AG04449 (cell line): ENCODE data around the gene HLA-DRB1.
"Not testable (repeated sequence)": the region's sequence is repeated elsewhere in the genome, so short reads cannot be mapped to it uniquely, and the experiment has no call there.

Source experiments
- CTCF ChIA-PET: fragments of 350-600 bp; formaldehyde crosslinking; extraction: SDS; loops from one replicate; lab custom pipeline; 2021; ENCODE audit warnings: antibody characterized with exemption; lab: Yijun Ruan, JAX
- POLR2A ChIA-PET: fragments of 400-600, 350-600 bp; formaldehyde crosslinking; extraction: SDS; loops from one replicate; lab custom pipeline; 2020; ENCODE audit warnings: antibody characterized with exemption, inconsistent platforms; lab: Yijun Ruan, JAX
- DNase-seq: peaks from one replicate; pipeline ENCODE4 v3.0.0-alpha.2; 2010; ENCODE audit warnings: low read depth, low spot score
- H3K4me3 ChIP-seq: 2 replicates; pipeline ENCODE4 v1.5.1; 2011; ENCODE audit warnings: low read depth, mild to moderate bottlenecking, control low read depth, low read length
- TF ChIP-seq, protein P1 (sequence below): IDR thresholded peaks from one replicate; pipeline ENCODE4 v1.5.1; 2011; ENCODE audit warnings: mild to moderate bottlenecking, moderate library complexity, low read length, control low read depth, inconsistent platforms; ENCODE audit not compliant: insufficient read depth; ENCODE audit errors: missing control alignments

HLA-DRB1 gene

GRCh38 chr6:32583527-32583898 lies 6.1 kb downstream of the HLA-DRB1 start:
- CTCF ChIA-PET, result no interaction called here

GRCh38 chr6:32581315-32582095 lies 8.1 kb downstream of the HLA-DRB1 start:
- TF ChIP-seq, protein P1, sequence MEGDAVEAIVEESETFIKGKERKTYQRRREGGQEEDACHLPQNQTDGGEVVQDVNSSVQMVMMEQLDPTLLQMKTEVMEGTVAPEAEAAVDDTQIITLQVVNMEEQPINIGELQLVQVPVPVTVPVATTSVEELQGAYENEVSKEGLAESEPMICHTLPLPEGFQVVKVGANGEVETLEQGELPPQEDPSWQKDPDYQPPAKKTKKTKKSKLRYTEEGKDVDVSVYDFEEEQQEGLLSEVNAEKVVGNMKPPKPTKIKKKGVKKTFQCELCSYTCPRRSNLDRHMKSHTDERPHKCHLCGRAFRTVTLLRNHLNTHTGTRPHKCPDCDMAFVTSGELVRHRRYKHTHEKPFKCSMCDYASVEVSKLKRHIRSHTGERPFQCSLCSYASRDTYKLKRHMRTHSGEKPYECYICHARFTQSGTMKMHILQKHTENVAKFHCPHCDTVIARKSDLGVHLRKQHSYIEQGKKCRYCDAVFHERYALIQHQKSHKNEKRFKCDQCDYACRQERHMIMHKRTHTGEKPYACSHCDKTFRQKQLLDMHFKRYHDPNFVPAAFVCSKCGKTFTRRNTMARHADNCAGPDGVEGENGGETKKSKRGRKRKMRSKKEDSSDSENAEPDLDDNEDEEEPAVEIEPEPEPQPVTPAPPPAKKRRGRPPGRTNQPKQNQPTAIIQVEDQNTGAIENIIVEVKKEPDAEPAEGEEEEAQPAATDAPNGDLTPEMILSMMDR, result no peak
- POLR2A ChIA-PET, result no interaction called here
- no peak for DNase-seq
- CTCF ChIA-PET, result no interaction called here
- no peak overlapping the region for H3K4me3 ChIP-seq

More at GRCh38 chr6:32583527-32583898, 6.1 kb downstream of the HLA-DRB1 start:
- TF ChIP-seq, protein P1, result no peak
- POLR2A ChIA-PET, result no interaction called here
- H3K4me3 ChIP-seq, result no peak overlapping the region
- DNase-seq, result no peak

DNA sequence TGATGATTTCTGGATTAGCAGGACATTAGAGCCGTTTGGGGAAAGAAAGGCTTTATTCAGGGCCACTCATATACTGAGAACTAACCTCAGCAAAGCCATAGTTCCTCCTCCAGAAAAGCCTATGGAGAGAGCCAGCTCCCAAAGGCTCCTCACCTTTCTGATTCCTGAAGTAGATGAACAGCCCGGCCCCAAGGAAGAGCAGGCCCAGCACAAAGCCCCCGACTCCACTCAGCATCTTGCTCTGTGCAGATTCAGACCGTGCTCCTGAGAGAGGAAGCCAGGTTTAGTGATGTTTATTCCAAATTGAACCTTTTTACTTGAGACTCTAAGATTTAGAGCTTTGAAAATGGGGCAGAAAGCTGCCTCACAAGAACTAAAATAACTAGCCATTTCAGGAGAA lies 9.1 kb downstream of the HLA-DRB1 start:
- no peak overlapping the region for H3K4me3 ChIP-seq
- TF ChIP-seq, protein P1, result no peak
- ChIA-PET CTCF (no interaction called here), POLR2A (no interaction called here)
- DNase-seq, result no peak

- POLR2A ChIA-PET, result no interaction called here
- no peak for DNase-seq
- TF ChIP-seq, protein P1, result no peak
- H3K4me3 ChIP-seq, result no peak overlapping the region
- CTCF ChIA-PET, result no interaction called here
Measured at GRCh38 chr6:32578962-32579361, 10.7 kb downstream of the HLA-DRB1 start.

- CTCF ChIA-PET, H3K4me3 ChIP-seq, DNase-seq, POLR2A ChIA-PET: not testable (repeated sequence)
Measured at GRCh38 chr6:32577493-32577892, 12.2 kb downstream of the HLA-DRB1 start.

DNA sequence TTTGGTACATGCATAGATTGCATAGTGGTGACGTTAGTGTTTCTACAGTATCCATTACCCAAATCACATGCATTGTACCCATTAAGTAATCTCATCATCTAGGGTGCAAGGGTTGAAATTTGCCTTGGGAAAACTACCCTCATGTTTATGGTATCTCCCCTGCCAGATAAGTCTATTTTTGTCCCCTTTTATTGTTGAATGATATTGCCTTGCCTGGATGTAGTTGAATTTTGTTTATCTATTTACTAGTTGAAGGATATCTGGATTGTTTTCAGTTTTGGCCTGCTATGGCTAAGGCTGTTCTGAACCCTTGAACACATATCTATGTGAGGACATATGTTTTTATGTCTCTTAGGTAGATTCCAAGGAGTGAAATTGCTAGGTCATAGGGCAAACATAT lies 13.4 kb downstream of the HLA-DRB1 start:
- no peak overlapping the region for H3K4me3 ChIP-seq
- ChIA-PET CTCF (no interaction called here), POLR2A (no interaction called here)
- TF ChIP-seq, protein P1, result no peak
- DNase-seq, result no peak
